ENCODE measurements around the gene HK2.

DNA sequence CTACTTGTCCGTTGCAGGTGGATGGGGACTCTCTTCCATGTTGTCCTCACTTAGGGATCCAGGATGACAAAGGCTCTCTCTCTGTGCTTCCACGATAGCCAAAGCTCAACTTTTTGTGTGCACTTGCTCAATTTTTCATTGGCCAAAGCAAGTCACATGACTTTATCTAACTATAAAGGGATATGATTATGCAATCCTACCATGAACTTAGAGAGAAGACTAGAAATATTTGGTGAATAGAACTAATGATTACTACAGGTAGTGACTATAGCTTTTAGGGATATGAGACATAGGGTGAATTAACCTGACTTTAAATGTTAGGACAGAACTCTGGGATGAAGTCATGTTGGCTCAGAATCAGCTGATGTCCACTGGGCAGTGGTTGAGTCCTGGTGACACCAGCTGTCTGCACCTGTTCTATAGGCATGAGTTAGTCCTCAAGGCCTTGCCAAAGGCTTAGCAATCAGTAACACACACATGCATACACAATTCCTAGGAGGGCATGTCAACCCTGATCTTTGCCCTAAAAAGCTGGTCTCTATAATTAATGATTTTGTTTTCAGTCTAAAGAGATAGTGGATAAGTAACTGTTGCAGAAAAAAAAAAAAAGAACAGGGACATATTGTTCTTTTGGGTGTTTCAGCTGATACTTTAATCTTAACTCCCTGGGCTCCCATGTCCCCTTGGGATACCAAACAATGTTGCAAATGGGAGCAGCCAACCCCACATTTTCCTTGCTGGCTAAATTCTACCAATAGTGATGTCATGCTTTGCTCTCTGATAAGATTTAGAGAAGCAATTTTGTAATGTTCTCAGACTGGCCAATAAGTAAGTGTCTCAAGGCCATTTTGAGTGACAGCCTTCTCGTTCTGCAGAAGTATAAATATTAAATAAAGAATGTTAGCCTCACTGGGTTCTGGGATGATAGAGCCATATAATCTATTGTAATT is 12.5 kb upstream of the HK2 start:
- TF ChIP-seq POLR2AphosphoS5 (IDR thresholded peaks at IDR 0.05; ENCODE audit: low read depth, low read length): no peak
- TF ChIP-seq POU2F2 (IDR thresholded peaks at IDR 0.05; ENCODE audit: low read depth, low read length): no peak

Measured in GM12891 (cell line).